Stimulated activated CD4-positive, alpha-beta T cell treated with anti-CD3 and anti-CD28 coated beads, Interleukin-12 subunit alpha, Interleukin-12 subunit beta, amount 100 ng/mL, for 24 hours (primary cell): ENCODE data around the gene DPF3.

Source experiments
- DNase-seq, 2 experiments: peaks; one replicate each; pipeline ENCODE4 v3.0.0-alpha.2; 2020; ENCODE audit warnings: low read depth in 2 of 2

The DPF3 gene

GRCh38 chr14:72715850-72716228 lies 178.1 kb downstream of the DPF3 start:
- DNase-seq: no peak

DNA sequence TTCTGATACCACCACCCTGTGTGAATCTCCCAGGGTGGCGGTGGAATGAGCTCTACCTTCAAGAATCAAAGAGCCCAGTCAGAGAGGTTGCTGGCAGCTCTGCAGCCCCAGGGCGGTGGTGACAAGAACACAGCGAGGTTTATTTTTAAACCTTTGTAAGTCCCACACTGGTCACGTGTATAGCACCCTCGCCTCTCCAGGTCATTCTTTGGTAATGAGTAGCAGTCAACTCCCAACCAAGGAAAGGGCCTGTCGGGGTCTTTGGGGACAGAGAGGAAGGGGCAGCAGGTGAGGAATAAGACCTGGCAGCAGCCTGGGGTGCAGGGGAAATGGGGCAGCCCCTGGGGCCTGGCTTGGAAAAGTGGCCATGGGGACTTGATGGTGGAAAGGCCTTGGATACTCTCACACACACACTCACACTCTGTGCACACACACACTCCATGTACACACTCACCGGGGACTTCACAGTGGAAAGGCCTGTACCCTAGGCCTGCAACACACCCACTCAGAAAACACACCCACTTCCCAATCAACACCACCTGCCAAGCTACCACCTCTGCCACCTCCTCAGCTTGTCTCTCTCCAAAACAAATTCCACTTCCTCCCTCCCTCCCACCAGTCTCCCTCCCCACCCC lies 178.6 kb downstream of the DPF3 start:
- DNase-seq: no peak

DNA sequence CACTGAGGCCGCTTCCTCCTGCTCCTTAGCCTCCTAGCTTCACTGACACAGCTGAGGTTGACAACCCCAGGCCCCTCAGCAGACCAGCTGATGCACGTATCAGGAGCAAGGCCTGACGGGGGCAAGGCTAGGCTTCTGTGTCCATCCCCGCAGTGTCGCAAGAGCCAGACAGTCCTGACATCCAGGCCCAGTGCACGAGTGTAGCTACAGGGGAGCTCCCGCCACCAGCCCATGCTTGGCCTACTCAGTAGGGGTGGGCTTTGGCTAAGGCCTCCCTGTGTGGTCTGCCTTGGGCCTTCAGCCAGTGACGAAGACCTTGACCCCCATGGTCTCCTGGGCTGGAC lies 179.1 kb downstream of the DPF3 start:
- DNase-seq: no peak

DNA sequence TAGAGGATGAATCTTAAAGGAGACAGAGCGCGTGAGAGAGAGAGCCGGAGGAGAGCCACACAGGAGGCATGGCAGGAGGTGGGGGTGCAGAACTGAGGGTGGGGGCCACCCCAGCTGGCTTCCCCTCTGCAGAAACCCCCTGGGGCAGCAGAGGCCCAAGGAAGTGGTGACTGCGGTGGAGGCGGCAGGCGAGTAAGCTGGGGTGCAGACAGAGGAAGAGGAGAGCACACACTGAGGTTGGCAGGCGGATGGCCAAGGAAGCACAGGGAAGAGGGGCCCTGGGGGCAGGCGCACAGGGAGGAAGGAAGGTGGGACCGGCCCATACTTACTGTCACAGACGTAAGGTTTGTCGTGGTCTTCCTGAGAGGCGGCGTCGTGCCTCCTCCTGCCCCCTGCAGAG lies 179.8 kb downstream of the DPF3 start:
- DNase-seq: peak in 1 of 2 experiments; percentile 3

GRCh38 chr14:72711936-72712335 lies 182.0 kb downstream of the DPF3 start:
- DNase-seq: no peak

GRCh38 chr14:72709916-72710611 lies 183.8 kb downstream of the DPF3 start:
- DNase-seq: no peak

GRCh38 chr14:72708708-72709475 lies 185.0 kb downstream of the DPF3 start:
- DNase-seq: no peak

GRCh38 chr14:72708222-72708621 lies 185.7 kb downstream of the DPF3 start:
- no peak for DNase-seq

DNA sequence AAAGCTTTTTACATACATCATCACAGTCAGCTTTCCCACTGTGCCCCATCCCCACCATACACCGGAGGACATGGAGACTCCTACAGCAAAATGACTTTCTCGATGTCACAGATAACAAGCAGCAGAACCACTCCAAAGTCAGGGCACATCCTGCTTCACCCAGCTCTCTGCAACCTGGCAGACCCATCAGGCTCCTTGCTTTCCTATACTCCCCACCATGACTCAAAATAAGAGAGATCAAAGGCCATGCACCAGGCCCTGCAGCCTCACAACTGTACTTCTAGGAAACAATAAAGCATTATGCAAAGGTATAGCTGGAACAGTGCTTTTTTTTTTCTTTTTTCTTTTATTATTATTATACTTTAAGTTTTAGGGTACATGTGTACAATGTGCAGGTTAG lies 187.4 kb downstream of the DPF3 start:
- no peak for DNase-seq

GRCh38 chr14:72704502-72704901 lies 189.4 kb downstream of the DPF3 start:
- no peak for DNase-seq

GRCh38 chr14:72701605-72702004 lies 192.3 kb downstream of the DPF3 start:
- no peak for DNase-seq

GRCh38 chr14:72701237-72701565 lies 192.7 kb downstream of the DPF3 start:
- no peak for DNase-seq

GRCh38 chr14:72700338-72701236 lies 193.3 kb downstream of the DPF3 start:
- no peak for DNase-seq

DNA sequence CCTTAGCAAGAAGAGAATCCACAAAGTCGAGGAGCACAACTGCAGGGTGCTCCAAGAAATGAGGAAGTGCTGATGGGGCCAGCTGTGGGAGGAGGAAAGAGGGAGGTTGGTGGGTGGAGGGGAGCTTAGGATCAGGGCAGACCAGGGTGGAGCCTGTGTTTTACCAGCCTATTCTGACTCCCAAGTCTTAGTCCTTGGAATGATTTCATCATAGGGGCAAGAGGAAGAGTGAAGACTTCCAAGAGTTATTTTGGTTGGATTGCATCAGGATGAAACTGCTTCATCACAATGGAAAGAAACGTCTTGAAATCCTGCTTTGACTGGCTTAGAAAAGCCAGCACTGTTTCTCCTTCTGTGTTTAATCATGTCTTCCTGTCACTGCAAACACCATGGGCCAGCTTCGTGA lies 194.0 kb downstream of the DPF3 start:
- DNase-seq: no peak

GRCh38 chr14:72699443-72699842 lies 194.5 kb downstream of the DPF3 start:
- DNase-seq: no peak

DNA sequence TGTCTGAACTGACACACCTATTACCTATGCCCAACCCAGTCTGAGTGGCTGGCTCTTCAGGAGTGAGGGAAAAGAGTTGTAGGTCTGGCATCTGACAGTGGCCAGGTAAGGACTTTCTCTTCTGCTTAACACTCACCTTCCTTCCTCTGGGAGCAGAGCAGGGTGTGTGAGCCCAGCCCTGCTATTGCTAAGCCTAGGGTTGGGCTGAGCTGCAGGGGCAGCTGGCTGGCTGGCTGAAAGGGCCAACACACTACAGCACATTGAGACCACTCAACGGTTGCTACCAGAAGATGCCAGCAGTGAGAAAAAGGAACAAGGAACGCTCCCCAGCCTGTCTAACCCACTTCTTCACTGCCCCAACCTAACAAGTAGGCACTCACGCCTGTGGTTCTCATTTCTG lies 201.2 kb downstream of the DPF3 start:
- no peak for DNase-seq

GRCh38 chr14:72690324-72690723 lies 203.6 kb downstream of the DPF3 start:
- no peak for DNase-seq

GRCh38 chr14:72688990-72689671 lies 204.8 kb downstream of the DPF3 start:
- DNase-seq: no peak

DNA sequence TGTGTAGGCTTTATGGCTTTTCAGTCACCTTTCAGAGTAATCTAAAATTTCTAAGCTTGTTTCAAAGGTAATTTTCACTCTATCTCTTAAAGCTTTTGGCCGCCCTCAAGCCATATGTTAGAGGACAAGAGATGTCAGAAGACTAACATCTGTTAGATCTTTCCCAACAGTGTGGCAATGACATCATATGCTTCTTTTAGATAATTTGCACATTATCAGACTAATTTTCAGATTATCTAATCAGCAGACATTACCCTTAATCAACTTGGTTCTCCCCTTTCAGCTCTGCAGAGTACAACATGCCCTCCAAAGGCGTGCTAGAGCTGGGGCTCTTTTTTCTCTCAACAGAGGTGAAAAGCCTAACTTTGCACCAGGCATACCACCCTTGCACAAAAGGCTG lies 207.1 kb downstream of the DPF3 start:
- no peak for DNase-seq

GRCh38 chr14:72686101-72686500 lies 207.8 kb downstream of the DPF3 start:
- DNase-seq: no peak

DNA sequence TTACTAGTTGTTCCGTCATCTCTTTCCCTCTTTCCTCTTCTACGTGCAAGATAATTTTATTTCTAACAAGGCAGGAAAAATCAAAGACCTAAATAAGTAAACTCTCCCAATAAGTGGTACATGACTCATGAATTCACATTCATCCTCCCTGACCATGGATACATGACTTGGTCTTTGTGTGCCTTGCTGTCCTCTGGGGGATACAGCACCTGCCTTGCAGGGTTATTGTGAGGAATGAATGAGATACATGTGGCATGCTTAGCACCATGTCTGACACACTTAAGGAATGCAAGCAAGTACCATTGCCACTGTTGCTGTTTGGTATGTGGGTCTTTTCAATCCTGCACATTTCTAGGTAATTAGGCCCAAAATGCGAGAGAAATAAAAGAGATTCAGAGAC lies 208.4 kb downstream of the DPF3 start:
- no peak for DNase-seq

- no peak for DNase-seq
Observed at GRCh38 chr14:72683787-72684186, 210.1 kb downstream of the DPF3 start.
